GM10248 (cell line): ENCODE data around the gene SLC44A5.
"Not testable (repeated sequence)": the region's sequence is repeated elsewhere in the genome, so short reads cannot be mapped to it uniquely, and the experiment has no call there.

Experiments used
- CTCF ChIA-PET: fragments of 300-600 bp; sonication (Branson Sonifier 250); formaldehyde crosslinking; extraction: SDS; loops from one replicate; lab custom pipeline; 2021; ENCODE audit warnings: antibody characterized with exemption; lab: Yijun Ruan, JAX
- POLR2A ChIA-PET: fragments of 350-650 bp; sonication (Branson Sonifier 250); formaldehyde crosslinking; extraction: SDS; loops from one replicate; lab custom pipeline; 2020; ENCODE audit warnings: antibody characterized with exemption; lab: Yijun Ruan, JAX
- DNase-seq: peaks from one replicate; pipeline ENCODE4 v3.0.0; 2012; ENCODE audit errors: extremely low spot score
- CTCF ChIP-seq: IDR thresholded peaks from 2 replicates; pipeline ENCODE4 v1.5.1; 2012; ENCODE audit warnings: mild to moderate bottlenecking, low read depth; ENCODE audit errors: extremely low read depth, missing control alignments, control extremely low read depth

The SLC44A5 gene

GRCh38 chr1:75611014-75611413 is at the start of gene SLC44A5:
SLC44A5 (minus strand) TSS chr1:75611114; CDS start chr1:75541447, 69,667 bp downstream.
- no peak for DNase-seq
- POLR2A ChIA-PET = no interaction called here
- no peak for TF ChIP-seq CTCF
- CTCF ChIA-PET = interaction anchor here (1.3 kb wide), 1 partner anchor 21 kb away, joined by 4 read pairs; no protein-coding TSS in a partner anchor

GRCh38 chr1:75655931-75656330 is 45.0 kb upstream of the SLC44A5 start:
- CTCF ChIA-PET = no interaction called here
- TF ChIP-seq CTCF = no peak
- POLR2A ChIA-PET = no interaction called here
- DNase-seq = no peak

GRCh38 chr1:75647183-75647582 is 36.3 kb upstream of the SLC44A5 start:
- POLR2A ChIA-PET, DNase-seq, CTCF ChIA-PET: not testable (repeated sequence)

GRCh38 chr1:75645153-75645552 is 34.2 kb upstream of the SLC44A5 start:
- DNase-seq, POLR2A ChIA-PET, CTCF ChIA-PET: not testable (repeated sequence)

- no peak for DNase-seq
- no peak for TF ChIP-seq CTCF
- ChIA-PET CTCF (interaction anchor here (0.9 kb wide), 1 partner anchor 289 kb away, joined by 3 read pairs; no protein-coding TSS in a partner anchor), POLR2A (interaction anchor here (0.6 kb wide), 1 partner anchor 222 kb away, joined by 4 read pairs; no protein-coding TSS in a partner anchor)
Measured at GRCh38 chr1:75643460-75643859, 32.5 kb upstream of the SLC44A5 start.

- no peak for TF ChIP-seq CTCF
- POLR2A ChIA-PET = no interaction called here
- CTCF ChIA-PET = no interaction called here
- DNase-seq = no peak
Measured at GRCh38 chr1:75641325-75641724, 30.4 kb upstream of the SLC44A5 start.

- POLR2A ChIA-PET = no interaction called here
- no peak for DNase-seq
- TF ChIP-seq CTCF = peak; percentile 15
- CTCF ChIA-PET = no interaction called here
Measured at GRCh38 chr1:75640137-75640536, 29.2 kb upstream of the SLC44A5 start.
